Fibroblast of the aortic adventitia (primary cell): ENCODE data around the gene SDHAF1. TPM values are rescaled to one million over a fixed set of nuclear protein-coding genes. Genes with fewer than 3 reads are reported as not detected.

ENCODE experiments used
- DNase-seq: peaks from one replicate; pipeline ENCODE4 v3.0.0-alpha.2; 2010; ENCODE audit warnings: low read depth
- H3K4me3 ChIP-seq: 2 replicates; pipeline ENCODE4 v1.5.1; 2011; ENCODE audit warnings: low read depth, mild to moderate bottlenecking, control low read depth, low read length, moderate library complexity
- CTCF ChIP-seq: IDR thresholded peaks from 2 replicates; pipeline ENCODE4 v1.5.1; 2011; ENCODE audit warnings: mild to moderate bottlenecking, low read length, control low read depth, inconsistent platforms; ENCODE audit not compliant: insufficient read depth
- total RNA-seq: library from RNA; depleted of rRNA; stranded (reverse); fragments of >200 nt; gene quantifications from 2 replicates; pipeline ENCODE4 v1.2.3, GENCODE V29; 2012; ENCODE audit warnings: low replicate concordance

Gene SDHAF1
- total RNA-seq, 1 donor: 12.7 TPM

- DNase-seq: no peak
- H3K4me3 ChIP-seq: peak within 1 kb of the TSS; percentile 58
Measured at GRCh38 chr19:36008336-36008978, 13.5 kb downstream of the SDHAF1 start, which contains the start of gene SYNE4. TSS of gene SYNE4 (minus strand) at chr19:36008813. CDS start at chr19:36008681, 132 bp downstream.

GRCh38 chr19:36009220-36009619 lies 14.2 kb downstream of the SDHAF1 start:
- DNase-seq: peak; percentile 46
- H3K4me3 ChIP-seq: peak overlapping the region; percentile 58
- no peak for TF ChIP-seq CTCF

More at GRCh38 chr19:36008336-36008978, 13.5 kb downstream of the SDHAF1 start, which contains the start of gene SYNE4:
- TF ChIP-seq CTCF: no peak

GRCh38 chr19:36009633-36010379 lies 14.8 kb downstream of the SDHAF1 start:
- no peak for TF ChIP-seq CTCF
- H3K4me3 ChIP-seq: peak overlapping the region; percentile 58
- no peak for DNase-seq

- H3K4me3 ChIP-seq: no peak overlapping the region
- TF ChIP-seq CTCF: no peak
- DNase-seq: no peak
Measured at GRCh38 chr19:36010402-36010801, 15.4 kb downstream of the SDHAF1 start.

GRCh38 chr19:36013280-36014011 lies 18.5 kb downstream of the SDHAF1 start:
- H3K4me3 ChIP-seq: peak overlapping the region; percentile 93
- no peak for TF ChIP-seq CTCF
- DNase-seq: no peak

GRCh38 chr19:36014012-36014924 lies 19.3 kb downstream of the SDHAF1 start, which contains the start of gene ALKBH6:
TSS of gene ALKBH6 (minus strand) at chr19:36014213. CDS start at chr19:36013397, 816 bp downstream.
- TF ChIP-seq CTCF: no peak
- DNase-seq: peak; percentile 96
- H3K4me3 ChIP-seq: peak within 1 kb of the TSS; percentile 93
